Upper lobe of left lung (tissue), 6 donors: ENCODE measurements around the gene PRR5L. TPM values are rescaled to one million over a fixed set of nuclear protein-coding genes. Genes with fewer than 3 reads are reported as not detected.

Experiments used
- ATAC-seq, 2 donors: fragments of 200-7000 bp; cut with Tn5 transposase; one replicate each; pipeline ENCODE4 v1.9.1; 2022; ENCODE audit warnings: mild to moderate bottlenecking in 2 of 2, moderate library complexity in 2 of 2; ENCODE audit not compliant: low FRiP score in 2 of 2
- DNase-seq, 2 donors: peaks; one replicate each; pipeline ENCODE4 v3.0.0-alpha.2; 2019 to 2020
- H3K27ac ChIP-seq, 4 donors: fragments of 200-600 bp; sonication (generic); one replicate each; pipeline ENCODE4 v1.5.1; 2016 to 2019
- H3K27me3 ChIP-seq, 4 donors: fragments of 200-600 bp; sonication (generic); one replicate each; pipeline ENCODE4 v1.5.1; 2017 to 2019
- H3K36me3 ChIP-seq, 4 donors: fragments of 200-600 bp; sonication (generic); one replicate each; pipeline ENCODE4 v1.5.1; 2016 to 2019
- H3K4me1 ChIP-seq, 4 donors: fragments of 200-600 bp; sonication (generic); one replicate each; pipeline ENCODE4 v1.5.1; 2018 to 2019
- H3K4me3 ChIP-seq, 4 donors: fragments of 200-600 bp; sonication (generic); one replicate each; pipeline ENCODE4 v1.5.1; 2017 to 2019; ENCODE audit warnings: mild to moderate bottlenecking in 2 of 4, moderate library complexity in 1 of 4
- H3K9me3 ChIP-seq, 4 donors: fragments of 200-600 bp; sonication (generic); one replicate each; pipeline ENCODE4 v1.5.1; 2018 to 2019
- CTCF ChIP-seq, 6 experiments: fragments of 450-650 bp in 4 of 6; fragments of 200-600 bp in 2 of 6; sonication (generic) in 2 of 6; IDR thresholded peaks; one replicate each; pipeline ENCODE4 v1.5.1; 2016 to 2019; ENCODE audit warnings: antibody characterized with exemption in 6 of 6
- EP300 ChIP-seq, 4 donors: sonication (generic); formaldehyde crosslinking; IDR thresholded peaks; one replicate each; pipeline ENCODE4 v1.5.1; 2017; ENCODE audit warnings: antibody characterized with exemption in 4 of 4, control low read depth in 2 of 4
- POLR2A ChIP-seq, 4 donors: fragments of 450-650 bp; IDR thresholded peaks; one replicate each; pipeline ENCODE4 v1.5.1; 2016 to 2017; ENCODE audit warnings: antibody characterized with exemption in 4 of 4, mild to moderate bottlenecking in 2 of 4
- POLR2AphosphoS5 ChIP-seq, 2 donors: sonication (generic); formaldehyde crosslinking; IDR thresholded peaks; one replicate each; pipeline ENCODE4 v1.5.1; 2017; ENCODE audit warnings: antibody characterized with exemption in 2 of 2
- WGBS, 2 donors: methylation state at CpG; one replicate each; pipeline ENCODE4 v1.1.5; 2017 to 2018; 5-methylcytosine and 5-hydroxymethylcytosine counted together
- total RNA-seq, 6 donors: library from RNA; depleted of rRNA in 4 of 6; stranded (reverse); fragments of >200 nt in 4 of 6; gene quantifications; one replicate each; pipeline versions ENCODE4 v1.1.0 to v1.2.1, GENCODE V29; 2016 to 2021
- donor health status: DM: no; HTN: no; CAD: no; lungs with moderate emphysema.
- donor health status: DM: no; HTN: yes; CAD: no; lungs with severe emphysema.

Gene PRR5L
- total RNA-seq, 6 donors from 2014 or later = 18.9 to 40.5 (median 27.6) TPM

- Histone ChIP-seq H3K9me3 (no peaks in the 10 kb centered on the region), H3K27me3 (no peaks in the 10 kb centered on the region), H3K4me3 (no peak overlapping the region), H3K27ac (peak overlapping the region in 1 of 4 donors; percentile 1), H3K4me1 (peaks cover 9 to 45% (median 28%) of the 10 kb centered on the region in 4 donors), H3K36me3 (peaks cover 15 to 45% (median 19%) of the 10 kb centered on the region in 4 donors)
- no peak for ATAC-seq
- TF ChIP-seq POLR2A (IDR thresholded peaks at IDR 0.05) (no peak), POLR2AphosphoS5 (IDR thresholded peaks at IDR 0.05) (no peak), CTCF (IDR thresholded peaks at IDR 0.05) (no peak), EP300 (IDR thresholded peaks at IDR 0.05) (no peak)
- DNase-seq = no peak
- 91% methylated on average over 5 of the region's 5 CpGs for WGBS, 2 donors
Measured at GRCh38 chr11:36501236-36501635, 205.1 kb downstream of the PRR5L start.

- DNase-seq (no peak), ATAC-seq (no peak)
- no peaks in the 10 kb centered on the region for H3K9me3 ChIP-seq
- 59 to 63% methylated on average over 7 of the region's 7 CpGs for WGBS, 2 donors
- H3K36me3 ChIP-seq = peaks cover 0 to 3% (median 0%) of the 10 kb centered on the region in 4 donors
- no peak for TF ChIP-seq CTCF (IDR thresholded peaks at IDR 0.05)
- no peak for TF ChIP-seq POLR2A (IDR thresholded peaks at IDR 0.05)
- TF ChIP-seq EP300 (IDR thresholded peaks at IDR 0.05) = no peak
- peak overlapping the region in 1 of 4 donors; percentile 92 for H3K4me3 ChIP-seq
- H3K27me3 ChIP-seq = no peaks in the 10 kb centered on the region
- peak overlapping the region in 2 of 4 donors; percentile 91 to 97 for H3K27ac ChIP-seq
- peaks cover 8 to 38% (median 15%) of the 10 kb centered on the region in 4 donors for H3K4me1 ChIP-seq
Measured at GRCh38 chr11:36507824-36508489, 211.9 kb downstream of the PRR5L start.

GRCh38 chr11:36508743-36509142 lies 212.7 kb downstream of the PRR5L start:
- DNase-seq (no peak), ATAC-seq (no peak)
- Histone ChIP-seq H3K4me3 (peak overlapping the region in 3 of 4 donors; percentile 84 to 93 (median 92)), H3K36me3 (peaks cover 0 to 2% (median 0%) of the 10 kb centered on the region in 4 donors), H3K4me1 (peaks cover 8 to 32% (median 11%) of the 10 kb centered on the region in 4 donors), H3K27me3 (no peaks in the 10 kb centered on the region), H3K9me3 (peaks cover 0 to under 1% (median under 1%) of the 10 kb centered on the region in 4 donors), H3K27ac (peak overlapping the region in 3 of 4 donors; percentile 91 to 97 (median 97))
- WGBS, 2 donors = 31 to 34% methylated on average over 3 of the region's 3 CpGs
- TF ChIP-seq CTCF (IDR thresholded peaks at IDR 0.05) (no peak), POLR2A (IDR thresholded peaks at IDR 0.05) (no peak), EP300 (IDR thresholded peaks at IDR 0.05) (no peak), POLR2AphosphoS5 (IDR thresholded peaks at IDR 0.05) (no peak)

- Histone ChIP-seq H3K4me1 (peaks cover 8 to 32% (median 11%) of the 10 kb centered on the region in 4 donors), H3K9me3 (peaks cover 0 to 4% (median 1%) of the 10 kb centered on the region in 4 donors), H3K27me3 (no peaks in the 10 kb centered on the region), H3K36me3 (no peaks in the 10 kb centered on the region), H3K4me3 (peak overlapping the region; percentile 84 to 95 (median 92)), H3K27ac (peak overlapping the region; percentile 91 to 97 (median 94))
- ATAC-seq = peak in 1 of 2 donors; percentile 52
- no peak for DNase-seq
- TF ChIP-seq POLR2AphosphoS5 (IDR thresholded peaks at IDR 0.05) (no peak), CTCF (IDR thresholded peaks at IDR 0.05) (no peak)
- WGBS, 2 donors = 1% methylated on average over 15 of the region's 15 CpGs
Measured at GRCh38 chr11:36509201-36509639, 213.1 kb downstream of the PRR5L start.
